Keratinocyte (primary cell): Measurements from ENCODE around the gene CEP85. TPM values are rescaled to one million over a fixed set of nuclear protein-coding genes. Genes with fewer than 3 reads are reported as not detected.

Experiments
- DNase-seq: peaks from one replicate; pipeline ENCODE4 v3.0.0-alpha.2; 2011; ENCODE audit warnings: low read depth, missing footprints, low spot score
- FAIRE-seq: peaks from 2 replicates; lab custom pipeline; 2011; peaks lifted over from hg19 to GRCh38; lab: Jason Lieb, UNC
- H2AFZ ChIP-seq: 2 replicates; pipeline ENCODE4 v1.6.0; 2012; ENCODE audit warnings: low read length, control low read depth, inconsistent platforms; ENCODE audit not compliant: control insufficient read depth
- H3K27ac ChIP-seq: 2 replicates; pipeline ENCODE4 v1.5.1; 2011; ENCODE audit warnings: low read length; ENCODE audit not compliant: control insufficient read depth, insufficient read depth
- H3K27me3 ChIP-seq: 3 replicates; pipeline ENCODE4 v1.6.0; 2011; ENCODE audit warnings: low read length; ENCODE audit not compliant: control insufficient read depth, insufficient read depth; ENCODE audit errors: extremely low read depth
- H3K36me3 ChIP-seq, 2 experiments: 2 replicates in 1 of 2; 3 replicates in 1 of 2; pipeline ENCODE4 v1.5.1; 2011; ENCODE audit warnings: low read length in 2 of 2, mild to moderate bottlenecking in 1 of 2; ENCODE audit not compliant: control insufficient read depth in 2 of 2, insufficient read depth in 2 of 2; ENCODE audit errors: extremely low read depth in 1 of 2
- H3K4me1 ChIP-seq: 3 replicates; pipeline ENCODE4 v1.5.1; 2011; ENCODE audit warnings: low read length; ENCODE audit not compliant: control insufficient read depth, insufficient read depth; ENCODE audit errors: extremely low read depth
- H3K4me2 ChIP-seq: 3 replicates; pipeline ENCODE4 v1.6.0; 2011; ENCODE audit warnings: low read depth, low read length; ENCODE audit not compliant: control insufficient read depth, insufficient read depth; ENCODE audit errors: extremely low read depth
- H3K4me3 ChIP-seq, 3 experiments: fragments of 200-600 bp in 1 of 3; sonication (generic) in 1 of 3; 2 replicates in 2 of 3; 3 replicates in 1 of 3; pipeline ENCODE4 v1.5.1; 2011 to 2016; ENCODE audit warnings: low read length in 3 of 3, mild to moderate bottlenecking in 3 of 3, control low read depth in 2 of 3, inconsistent platforms in 1 of 3, low read depth in 1 of 3, mixed read lengths in 1 of 3, mixed run types in 1 of 3, moderate library complexity in 1 of 3; ENCODE audit not compliant: control insufficient read depth in 2 of 3, insufficient read depth in 2 of 3; ENCODE audit errors: extremely low read depth in 1 of 3
- H3K79me2 ChIP-seq: 2 replicates; pipeline ENCODE4 v1.6.0; 2012; ENCODE audit warnings: low read length; ENCODE audit not compliant: control insufficient read depth, insufficient read depth
- H3K9ac ChIP-seq: 3 replicates; pipeline ENCODE4 v1.6.0; 2011; ENCODE audit warnings: low read length; ENCODE audit not compliant: control insufficient read depth, insufficient read depth; ENCODE audit errors: extremely low read depth
- H3K9me1 ChIP-seq: 3 replicates; pipeline ENCODE4 v1.6.0; 2011; ENCODE audit warnings: low read length; ENCODE audit not compliant: control insufficient read depth, insufficient read depth; ENCODE audit errors: extremely low read depth
- H3K9me3 ChIP-seq: 2 replicates; pipeline ENCODE4 v1.5.1; 2012; ENCODE audit warnings: low read depth, low read length; ENCODE audit not compliant: control insufficient read depth
- H4K20me1 ChIP-seq: 3 replicates; pipeline ENCODE4 v1.6.0; 2011; ENCODE audit warnings: low read length; ENCODE audit not compliant: control insufficient read depth, insufficient read depth; ENCODE audit errors: extremely low read depth
- CTCF ChIP-seq, 3 experiments: IDR thresholded peaks in 1 of 3; conservative IDR thresholded peaks in 1 of 3; optimal IDR thresholded peaks in 1 of 3; 2 replicates in 2 of 3; 3 replicates in 1 of 3; pipeline versions ENCODE3 to v1.5.1; 2011; ENCODE audit warnings: low read length in 3 of 3, mild to moderate bottlenecking in 3 of 3, moderate library complexity in 2 of 3, control low read depth in 1 of 3, inconsistent platforms in 1 of 3; ENCODE audit not compliant: insufficient read depth in 2 of 3; ENCODE audit errors: extremely low read depth in 1 of 3
- EZH2 ChIP-seq: IDR thresholded peaks from one replicate; pipeline ENCODE4 v1.6.1; 2012; ENCODE audit warnings: inconsistent platforms, mild to moderate bottlenecking, low read length, moderate library complexity
- dilution Hi-C: fragments of 300-500 bp; cut with MboI; formaldehyde crosslinking; loops from one replicate; pipeline ENCODE4 v1.7.0; 2020; ENCODE audit warnings: low sequenced_read_pairs; ENCODE audit not compliant: extremely low pct_ligation_motif_present
- polyA plus RNA-seq, 5 experiments: library from polyadenylated mRNA; depleted of rRNA in 3 of 5; stranded (reverse) in 3 of 5; stranded (forward) in 1 of 5; unstranded in 1 of 5; fragments of >200 nt; gene quantifications; 1 replicate in 1 of 5; 2 replicates in 3 of 5; 3 replicates in 1 of 5; pipeline versions ENCODE4 v1.2.1 to v1.2.3, GENCODE V29; 2011 to 2012; ENCODE audit warnings: missing spikeins in 2 of 5, low read depth in 1 of 5, low replicate concordance in 1 of 5

CEP85 gene
- polyA plus RNA-seq, 1 donor (not counting 4 experiments of a cell fraction or from before 2014, with no cell fraction given) = 17.0 TPM

- no peak overlapping the region for H3K4me2 ChIP-seq
- H3K9me3 ChIP-seq = no peaks in the 10 kb centered on the region
- H3K9me1 ChIP-seq = no peaks in the 10 kb centered on the region
- H3K79me2 ChIP-seq = no peaks in the 10 kb centered on the region
- dilution Hi-C loops = no loop called here
- H3K27me3 ChIP-seq = peaks cover 9% of the 10 kb centered on the region
- no peak for FAIRE-seq
- H3K27ac ChIP-seq = no peak overlapping the region
- no peak for DNase-seq
- H3K36me3 ChIP-seq = no peaks in the 10 kb centered on the region
- H3K4me1 ChIP-seq = peaks cover 3% of the 10 kb centered on the region
- H3K4me3 ChIP-seq = no peak overlapping the region
- TF ChIP-seq CTCF (optimal IDR thresholded peaks at IDR 0.05 in 1 of 3, IDR thresholded peaks at IDR 0.05 in 1 of 3, conservative IDR thresholded peaks at IDR 0.05 in 1 of 3; ENCODE audit: extremely low read depth in 1 of 3, insufficient read depth in 2 of 3, low read length in 3 of 3) = no peak
- TF ChIP-seq EZH2 = no peak
- no peak overlapping the region for H3K9ac ChIP-seq
- no peaks in the 10 kb centered on the region for H4K20me1 ChIP-seq
- H2AFZ ChIP-seq = no peak overlapping the region
Measured at GRCh38 chr1:26218906-26219494, 15.0 kb upstream of the CEP85 start.

- H2AFZ ChIP-seq = no peak overlapping the region
- H3K36me3 ChIP-seq = no peaks in the 10 kb centered on the region
- H3K9me1 ChIP-seq = no peaks in the 10 kb centered on the region
- H3K4me1 ChIP-seq = peaks cover 3% of the 10 kb centered on the region
- no peak overlapping the region for H3K9ac ChIP-seq
- no peaks in the 10 kb centered on the region for H3K79me2 ChIP-seq
- DNase-seq = no peak
- no peak overlapping the region for H3K27ac ChIP-seq
- TF ChIP-seq EZH2 = no peak
- no peak for TF ChIP-seq CTCF (optimal IDR thresholded peaks at IDR 0.05 in 1 of 3, IDR thresholded peaks at IDR 0.05 in 1 of 3, conservative IDR thresholded peaks at IDR 0.05 in 1 of 3; ENCODE audit: extremely low read depth in 1 of 3, insufficient read depth in 2 of 3, low read length in 3 of 3)
- dilution Hi-C loops = no loop called here
- H3K27me3 ChIP-seq = peaks cover 10% of the 10 kb centered on the region
- no peaks in the 10 kb centered on the region for H3K9me3 ChIP-seq
- FAIRE-seq = no peak
- H3K4me2 ChIP-seq = no peak overlapping the region
- H3K4me3 ChIP-seq = no peak overlapping the region
- no peaks in the 10 kb centered on the region for H4K20me1 ChIP-seq
Measured at GRCh38 chr1:26220199-26220912, 13.6 kb upstream of the CEP85 start.
